HT1080 (cell line): Measurements from ENCODE around the gene MTMR1. TPM values are rescaled to one million over a fixed set of nuclear protein-coding genes. Genes with fewer than 3 reads are reported as not detected.

Experiments
- DNase-seq: peaks from one replicate; pipeline ENCODE4 v3.0.0-alpha.2; 2015; ENCODE audit warnings: low read depth
- total RNA-seq: library from RNA; depleted of rRNA; stranded (reverse); fragments of >200 nt; shearing (Covaris generic); gene quantifications from 2 replicates; pipeline ENCODE4 v1.2.3, GENCODE V29; 2014; rRNA removed

MTMR1 gene
- total RNA-seq, 1 experiment from 2014 or later, result 10.7 TPM

DNA sequence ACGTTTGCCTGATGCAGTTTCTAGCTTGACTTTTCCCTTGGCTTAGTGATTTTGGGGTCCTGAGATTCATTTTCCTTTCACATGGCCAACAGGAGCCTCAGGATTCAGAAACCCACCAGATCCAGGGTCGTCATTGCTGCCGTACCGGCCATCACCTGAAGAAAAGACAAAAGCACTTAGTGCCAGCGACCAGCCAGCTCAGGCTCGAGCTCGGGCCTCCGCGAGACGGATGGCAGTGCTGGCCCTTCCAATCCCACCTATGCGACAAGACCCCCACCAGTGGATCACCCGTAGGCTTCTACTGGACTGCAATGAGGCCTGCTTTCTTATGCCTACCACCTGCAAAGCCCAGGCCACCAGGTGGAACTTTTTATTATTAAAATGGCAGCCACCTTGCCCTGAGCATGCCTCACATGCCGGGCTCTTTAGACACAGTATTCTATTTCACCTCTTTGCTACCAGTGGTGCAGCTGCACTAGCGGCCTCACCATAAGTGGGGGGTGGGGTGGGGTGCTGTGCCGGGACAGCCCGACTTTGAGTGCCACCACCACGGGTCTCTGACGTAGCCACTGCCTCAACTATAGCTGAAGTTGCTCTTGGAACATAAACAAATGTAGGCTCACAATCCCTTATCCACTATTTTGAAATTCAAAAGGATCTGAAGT lies 84.3 kb downstream of the MTMR1 start:
- DNase-seq, result no peak

DNA sequence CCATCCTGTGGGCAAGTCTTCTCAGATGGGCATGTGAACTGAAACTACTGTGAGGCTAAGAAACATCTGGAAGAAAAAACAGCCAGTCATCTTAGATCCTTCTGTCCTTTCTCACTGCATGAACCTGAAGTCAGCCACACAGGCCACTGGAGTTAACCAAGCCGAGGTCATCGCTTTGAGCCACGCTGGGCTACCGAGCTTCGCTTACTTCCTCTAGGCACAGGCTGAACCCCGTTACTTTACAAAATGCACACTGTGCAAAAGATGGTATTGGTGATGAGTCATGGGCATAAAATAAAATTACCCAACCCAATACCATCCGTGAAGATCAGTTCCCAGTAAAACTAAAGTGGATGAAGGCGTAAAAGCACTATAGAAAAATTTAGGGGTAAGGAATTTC lies 86.2 kb downstream of the MTMR1 start:
- DNase-seq, result no peak

DNA sequence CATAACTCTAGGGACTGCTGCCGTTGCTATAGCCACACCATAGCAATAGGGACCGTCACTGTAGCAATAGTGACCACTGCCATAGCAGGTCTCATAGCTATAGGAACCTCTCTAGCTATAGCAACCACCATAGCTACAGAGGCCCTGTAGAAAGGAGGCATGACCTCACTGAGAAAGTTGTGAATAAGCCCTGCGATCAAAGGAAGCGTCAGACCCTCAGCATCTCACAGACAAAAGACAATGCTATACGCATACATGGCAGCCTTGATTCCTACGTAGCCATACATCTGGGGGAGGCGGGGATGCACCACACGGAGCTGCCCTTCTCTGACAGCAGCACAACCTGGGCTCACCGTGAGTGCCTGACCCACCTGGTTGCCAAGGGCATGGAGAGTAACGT lies 88.5 kb downstream of the MTMR1 start:
- DNase-seq, result no peak

DNA sequence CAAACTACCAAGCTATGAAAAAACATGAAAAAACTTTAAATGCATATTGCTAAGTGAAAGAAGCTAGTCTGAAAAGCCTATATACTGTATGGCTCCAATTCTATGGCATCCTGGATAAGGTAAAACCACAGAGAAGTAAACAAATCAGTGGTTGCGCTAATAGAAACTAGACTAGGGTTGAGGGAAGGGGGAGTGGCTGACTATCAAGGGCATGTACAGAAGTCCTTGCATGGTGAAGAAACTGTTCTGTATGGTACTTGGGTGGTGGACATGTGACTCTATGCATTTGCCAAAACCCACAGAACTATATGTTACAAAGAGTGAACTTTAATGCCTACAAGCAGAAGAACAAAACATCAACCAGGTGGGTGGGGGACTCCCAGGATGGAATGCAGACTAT lies 96.8 kb downstream of the MTMR1 start:
- DNase-seq, result no peak

DNA sequence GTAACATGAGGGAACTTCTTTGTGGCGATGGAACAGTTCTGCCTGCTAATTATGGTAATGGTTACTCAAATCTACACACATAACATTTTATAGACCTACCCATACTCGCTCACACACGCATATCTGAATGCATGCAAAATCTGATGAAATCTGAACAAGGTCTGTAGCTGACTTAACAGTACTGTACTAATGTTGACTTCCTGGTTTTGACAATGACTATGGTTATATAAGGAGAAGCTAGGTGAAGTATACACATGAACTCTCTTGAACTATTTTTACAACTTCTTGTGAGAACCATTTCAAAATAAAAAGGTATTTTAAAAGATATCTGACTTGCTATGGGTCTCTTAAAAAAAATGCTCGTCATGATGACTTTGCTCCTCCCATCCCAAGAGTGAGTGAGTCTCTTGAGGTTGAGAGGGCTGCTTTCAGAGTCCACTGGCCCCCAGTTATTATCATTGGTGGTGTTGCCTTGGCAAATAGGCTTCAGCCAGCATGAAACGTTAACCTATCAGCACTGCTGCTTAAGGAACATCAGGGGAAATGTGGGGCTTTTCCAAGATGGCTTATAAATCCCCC lies 99.8 kb downstream of the MTMR1 start:
- no peak for DNase-seq

DNA sequence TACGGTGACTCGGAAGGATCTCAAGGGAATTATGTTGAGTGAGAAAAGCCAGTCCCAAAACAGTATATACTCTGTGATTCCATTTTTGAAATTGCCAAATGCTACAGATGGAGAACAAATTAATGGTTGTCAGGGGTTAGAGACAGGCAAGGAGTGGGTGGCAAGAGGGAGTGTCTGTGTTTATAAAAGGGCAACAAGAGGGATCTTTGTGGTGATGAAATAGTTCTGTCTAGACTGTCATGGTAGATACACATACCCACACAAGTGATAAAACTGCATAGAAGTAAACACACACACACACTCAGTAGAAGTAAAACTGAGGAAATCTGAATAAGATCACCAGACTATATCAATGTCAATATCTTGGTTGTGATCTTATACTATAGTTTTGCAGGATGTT lies 112.5 kb downstream of the MTMR1 start:
- no peak for DNase-seq

DNA sequence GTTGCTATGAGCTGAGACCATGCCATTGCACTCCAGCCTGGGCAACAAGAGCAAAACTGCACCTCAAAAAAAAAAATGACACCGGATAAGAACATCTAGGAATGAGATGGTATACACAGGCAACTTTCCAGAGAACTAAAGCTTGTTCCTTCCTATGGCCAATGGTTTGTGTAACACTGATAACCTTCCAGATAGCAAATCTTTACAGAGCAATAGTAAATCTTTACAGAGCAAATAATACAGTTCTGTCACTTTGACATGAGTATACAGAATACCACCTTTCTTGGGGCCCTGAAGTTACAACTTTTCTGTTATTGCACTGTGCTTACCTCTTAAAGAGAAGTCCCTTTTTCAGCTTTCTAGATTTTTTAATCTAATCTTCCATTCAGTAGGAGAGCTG lies 113.6 kb downstream of the MTMR1 start:
- no peak for DNase-seq

DNA sequence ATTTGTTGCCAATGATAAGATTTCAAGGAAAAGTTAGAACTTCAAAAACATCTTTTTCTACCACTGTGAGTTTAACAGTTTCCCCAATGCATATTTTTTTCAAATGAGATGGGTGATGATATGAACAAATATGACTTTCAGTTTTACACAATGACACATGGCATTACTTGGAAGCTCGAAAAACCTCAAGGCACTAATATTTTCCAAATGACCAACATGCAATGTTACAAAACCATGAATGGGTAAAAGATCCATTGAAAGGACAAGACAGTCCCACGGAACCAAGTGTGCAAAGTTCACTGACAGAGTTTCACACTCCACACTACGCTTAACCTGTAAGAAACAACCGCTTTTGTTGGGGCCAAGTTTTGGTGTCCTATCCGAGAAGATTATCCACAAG lies 120.7 kb downstream of the MTMR1 start:
- no peak for DNase-seq

Other genes starting within 250 kb of the MTMR1 start
- 4.9 and 6.4 TPM in 2 replicates for gene MTM1, start 124.8 kb upstream of the MTMR1 start, total RNA-seq
- gene CD99L2, start 205.3 kb downstream of the MTMR1 start, total RNA-seq, result 15.6 and 19.0 TPM in 2 replicates